Activated CD8-positive, alpha-beta T cell treated with anti-CD3 and anti-CD28 coated beads, Interleukin-2, amount 10 ng/mL, durations not matched to agents 7 days and 5 days (primary cell): ENCODE measurements around the gene ZNF276. TPM values are rescaled to one million over a fixed set of nuclear protein-coding genes. Genes with fewer than 3 reads are reported as not detected.

Source experiments
- ATAC-seq: fragments of 150-1000 bp; cut with Tn5 transposase; one replicate; pipeline ENCODE4 v1.10.0; 2021; ENCODE audit warnings: moderate library complexity
- CTCF ChIA-PET: fragments of 350-600 bp; sonication (Branson Sonifier 250); formaldehyde crosslinking; loops from one replicate; lab custom pipeline; 2021; ENCODE audit warnings: antibody characterized with exemption; lab: Charles Lee
- POLR2A ChIA-PET: fragments of 350-600 bp; sonication (Branson Sonifier 250); formaldehyde crosslinking; loops from one replicate; lab custom pipeline; 2021; ENCODE audit warnings: antibody characterized with exemption; lab: Charles Lee
- DNase-seq: peaks from one replicate; pipeline ENCODE4 v3.0.0-alpha.2; 2020
- H3K27ac Mint-ChIP-seq: one replicate; pipeline ENCODE4 v1.8.0; 2021; ENCODE audit warnings: mild to moderate bottlenecking, mixed read lengths
- H3K27me3 Mint-ChIP-seq: one replicate; pipeline ENCODE4 v1.8.0; 2021; ENCODE audit warnings: low read depth, mixed read lengths
- H3K36me3 Mint-ChIP-seq: one replicate; pipeline ENCODE4 v1.8.0; 2021; ENCODE audit warnings: low read depth, mixed read lengths
- H3K4me1 Mint-ChIP-seq: one replicate; pipeline ENCODE4 v1.8.0; 2021; ENCODE audit warnings: low read depth, mixed read lengths
- H3K4me3 Mint-ChIP-seq: one replicate; pipeline ENCODE4 v1.8.0; 2021; ENCODE audit warnings: mild to moderate bottlenecking, mixed read lengths
- H3K9me3 Mint-ChIP-seq: one replicate; pipeline ENCODE4 v1.8.0; 2022; ENCODE audit warnings: mixed read lengths; ENCODE audit not compliant: insufficient read depth
- total RNA-seq, 2 experiments: library from RNA; stranded (reverse); gene quantifications; one replicate each; pipeline ENCODE4 v1.2.3, GENCODE V29; 2021

ZNF276 gene
- total RNA-seq, 2 experiments from 2014 or later = 67.5 to 69.6 TPM

GRCh38 chr16:89706518-89707260 lies 14.6 kb upstream of the ZNF276 start:
- Mint-ChIP-seq H3K4me1 (peaks cover 16% of the 10 kb centered on the region), H3K9me3 (no peaks in the 10 kb centered on the region), H3K36me3 (no peaks in the 10 kb centered on the region), H3K27me3 (no peaks in the 10 kb centered on the region), H3K27ac (no peak overlapping the region), H3K4me3 (no peak overlapping the region)
- ATAC-seq (no peak), DNase-seq (no peak)
- ChIA-PET CTCF (interaction anchor here (0.6 to 5.6 kb wide), 36 partner anchors 8 to 342 kb away, joined by 3 to 116 read pairs (median 4); partner anchors contain the start of genes CDK10, MC1R, TCF25 and VPS9D1), POLR2A (interaction anchor here (0.8 to 1.4 kb wide), 7 partner anchors 8 to 166 kb away, joined by 3 to 5 read pairs (median 3); partner anchors contain the start of gene TCF25)

- ChIA-PET CTCF (interaction anchor here (0.9 to 5.6 kb wide), 6 partner anchors 9 to 165 kb away, joined by 3 to 116 read pairs (median 12); partner anchors contain the start of gene TCF25), POLR2A (interaction anchor here (1.1 to 1.3 kb wide), 2 partner anchors 16 to 25 kb away, joined by 3 to 6 read pairs; no protein-coding TSS in a partner anchor)
- Mint-ChIP-seq H3K9me3 (no peaks in the 10 kb centered on the region), H3K27me3 (no peaks in the 10 kb centered on the region), H3K36me3 (no peaks in the 10 kb centered on the region), H3K4me3 (no peak overlapping the region), H3K27ac (no peak overlapping the region), H3K4me1 (peaks cover 13% of the 10 kb centered on the region)
- no peak for ATAC-seq
- DNase-seq = no peak
Observed at GRCh38 chr16:89707695-89708094, 13.6 kb upstream of the ZNF276 start.

GRCh38 chr16:89708481-89708931 lies 12.8 kb upstream of the ZNF276 start:
- no peak for DNase-seq
- Mint-ChIP-seq H3K27ac (no peak overlapping the region), H3K9me3 (no peaks in the 10 kb centered on the region), H3K36me3 (no peaks in the 10 kb centered on the region), H3K27me3 (no peaks in the 10 kb centered on the region), H3K4me3 (no peak overlapping the region), H3K4me1 (peaks cover 15% of the 10 kb centered on the region)
- ATAC-seq = no peak
- ChIA-PET CTCF (interaction anchor here (1.0 to 5.6 kb wide), 6 partner anchors 9 to 202 kb away, joined by 3 to 116 read pairs (median 9); partner anchors contain the start of gene TCF25), POLR2A (interaction anchor here (1.3 kb wide), 1 partner anchor 15 kb away, joined by 6 read pairs; no protein-coding TSS in a partner anchor)

GRCh38 chr16:89709166-89709565 lies 12.2 kb upstream of the ZNF276 start:
- DNase-seq (no peak), ATAC-seq (no peak)
- H3K4me1 Mint-ChIP-seq = peaks cover 15% of the 10 kb centered on the region
- no peak overlapping the region for H3K27ac Mint-ChIP-seq
- H3K27me3 Mint-ChIP-seq = no peaks in the 10 kb centered on the region
- H3K9me3 Mint-ChIP-seq = no peaks in the 10 kb centered on the region
- peaks cover 2% of the 10 kb centered on the region for H3K36me3 Mint-ChIP-seq
- no peak overlapping the region for H3K4me3 Mint-ChIP-seq
- POLR2A ChIA-PET = no interaction called here
- CTCF ChIA-PET = interaction anchor here (1.0 to 5.6 kb wide), 5 partner anchors 9 to 201 kb away, joined by 3 to 116 read pairs (median 14); no protein-coding TSS in a partner anchor

GRCh38 chr16:89709716-89710432 lies 11.5 kb upstream of the ZNF276 start:
- Mint-ChIP-seq H3K27ac (no peak overlapping the region), H3K36me3 (peaks cover 8% of the 10 kb centered on the region), H3K27me3 (no peaks in the 10 kb centered on the region), H3K9me3 (no peaks in the 10 kb centered on the region), H3K4me3 (no peak overlapping the region), H3K4me1 (peaks cover 18% of the 10 kb centered on the region)
- DNase-seq (no peak), ATAC-seq (no peak)
- CTCF ChIA-PET = interaction anchor here (0.8 to 5.6 kb wide), 6 partner anchors 10 to 152 kb away, joined by 3 to 116 read pairs (median 8); no protein-coding TSS in a partner anchor
- POLR2A ChIA-PET = no interaction called here

GRCh38 chr16:89710709-89711564 lies 10.4 kb upstream of the ZNF276 start:
- no peak overlapping the region for H3K27ac Mint-ChIP-seq
- ChIA-PET CTCF (interaction anchor here (0.8 to 3.2 kb wide), 4 partner anchors 11 to 199 kb away, joined by 3 to 14 read pairs (median 3); no protein-coding TSS in a partner anchor), POLR2A (interaction anchor here (1.4 kb wide), 1 partner anchor 12 kb away, joined by 5 read pairs; no protein-coding TSS in a partner anchor)
- H3K9me3 Mint-ChIP-seq = no peaks in the 10 kb centered on the region
- no peaks in the 10 kb centered on the region for H3K27me3 Mint-ChIP-seq
- H3K4me3 Mint-ChIP-seq = no peak overlapping the region
- peak; percentile 2 for ATAC-seq
- no peak for DNase-seq
- peaks cover 9% of the 10 kb centered on the region for H3K36me3 Mint-ChIP-seq
- H3K4me1 Mint-ChIP-seq = peaks cover 16% of the 10 kb centered on the region

- ChIA-PET CTCF (interaction anchor here (0.9 to 2.1 kb wide), 3 partner anchors 10 to 199 kb away, joined by 3 to 12 read pairs (median 3); partner anchors contain the start of gene SPATA2L), POLR2A (interaction anchor here (0.7 to 1.4 kb wide), 2 partner anchors 12 to 45 kb away, joined by 3 to 5 read pairs; no protein-coding TSS in a partner anchor)
- H3K36me3 Mint-ChIP-seq = peaks cover 13% of the 10 kb centered on the region
- ATAC-seq (peak; percentile 90), DNase-seq (peak; percentile 80)
- no peaks in the 10 kb centered on the region for H3K9me3 Mint-ChIP-seq
- H3K4me1 Mint-ChIP-seq = peaks cover 10% of the 10 kb centered on the region
- H3K27me3 Mint-ChIP-seq = no peaks in the 10 kb centered on the region
- peak overlapping the region; percentile 78 for H3K4me3 Mint-ChIP-seq
- peak overlapping the region; percentile 64 for H3K27ac Mint-ChIP-seq
Observed at GRCh38 chr16:89711601-89712273, 9.6 kb upstream of the ZNF276 start.

- Mint-ChIP-seq H3K27me3 (no peaks in the 10 kb centered on the region), H3K4me3 (peak overlapping the region; percentile 78), H3K36me3 (peaks cover 16% of the 10 kb centered on the region), H3K27ac (peak overlapping the region; percentile 64), H3K4me1 (peaks cover 10% of the 10 kb centered on the region), H3K9me3 (no peaks in the 10 kb centered on the region)
- POLR2A ChIA-PET = interaction anchor here (0.7 kb wide), 1 partner anchor 44 kb away, joined by 3 read pairs; no protein-coding TSS in a partner anchor
- ATAC-seq = no peak
- no peak for DNase-seq
- CTCF ChIA-PET = interaction anchor here (0.9 to 2.1 kb wide), 3 partner anchors 11 to 198 kb away, joined by 3 to 12 read pairs (median 3); partner anchors contain the start of gene SPATA2L
Observed at GRCh38 chr16:89712274-89712781, 9.0 kb upstream of the ZNF276 start.

GRCh38 chr16:89716493-89716892 lies 4.8 kb upstream of the ZNF276 start:
- ChIA-PET POLR2A (interaction anchor here (0.7 kb wide), 1 partner anchor 31 kb away, joined by 3 read pairs; no protein-coding TSS in a partner anchor), CTCF (interaction anchor here (1.5 to 2.3 kb wide), 2 partner anchors 11 to 16 kb away, joined by 3 to 9 read pairs; no protein-coding TSS in a partner anchor)
- peaks cover 33% of the 10 kb centered on the region for H3K4me1 Mint-ChIP-seq
- ATAC-seq (no peak), DNase-seq (no peak)
- peaks cover 25% of the 10 kb centered on the region for H3K36me3 Mint-ChIP-seq
- no peak overlapping the region for H3K4me3 Mint-ChIP-seq
- H3K27ac Mint-ChIP-seq = no peak overlapping the region
- no peaks in the 10 kb centered on the region for H3K9me3 Mint-ChIP-seq
- no peaks in the 10 kb centered on the region for H3K27me3 Mint-ChIP-seq
